SJCRH30 (cell line): ENCODE measurements around the gene RNF181. TPM values are rescaled to one million over a fixed set of nuclear protein-coding genes. Genes with fewer than 3 reads are reported as not detected.
"Not testable (repeated sequence)": the region's sequence is repeated elsewhere in the genome, so short reads cannot be mapped to it uniquely, and the experiment has no call there.

Source experiments
- DNase-seq, 2 experiments: peaks; one replicate each; pipeline ENCODE4 v3.0.0-alpha.2; 2015 to 2020
- H3K27ac ChIP-seq: fragments of 250-450 bp; sonication (Bioruptor Pico); 2 replicates; pipeline ENCODE4 v1.5.1; 2020; ENCODE audit warnings: mild to moderate bottlenecking, moderate library complexity
- H3K27me3 ChIP-seq: fragments of 250-450 bp; sonication (Bioruptor Pico); 2 replicates; pipeline ENCODE4 v1.5.1; 2020; ENCODE audit warnings: mild to moderate bottlenecking, moderate library complexity
- H3K36me3 ChIP-seq: fragments of 250-450 bp; sonication (Bioruptor Pico); 2 replicates; pipeline ENCODE4 v1.5.1; 2020; ENCODE audit warnings: mild to moderate bottlenecking, moderate library complexity
- H3K4me1 ChIP-seq: fragments of 250-450 bp; sonication (Bioruptor Pico); 2 replicates; pipeline ENCODE4 v1.5.1; 2020; ENCODE audit warnings: mild to moderate bottlenecking, moderate library complexity
- H3K4me3 ChIP-seq: fragments of 250-450 bp; sonication (Bioruptor Pico); 2 replicates; pipeline ENCODE4 v1.5.1; 2020; ENCODE audit warnings: mild to moderate bottlenecking, moderate library complexity
- H3K9me3 ChIP-seq: fragments of 250-450 bp; sonication (Bioruptor Pico); replicated peaks from 2 replicates; pipeline ENCODE4 v1.5.1; 2020; ENCODE audit warnings: mild to moderate bottlenecking, moderate library complexity
- total RNA-seq: library from RNA; depleted of rRNA; stranded (reverse); fragments of >200 nt; shearing (Covaris generic); gene quantifications from 2 replicates; pipeline ENCODE4 v1.2.3, GENCODE V29; 2014

RNF181 gene
- total RNA-seq, 1 experiment from 2014 or later = 91.1 TPM

- H3K27me3 ChIP-seq, H3K4me1 ChIP-seq, H3K27ac ChIP-seq, H3K9me3 ChIP-seq, DNase-seq: not testable (repeated sequence)
- Histone ChIP-seq H3K36me3 (peaks cover 12% of the 10 kb centered on the region; the same call in 1 of the 2 replicates), H3K4me3 (peak overlapping the region; percentile 73)
Measured at GRCh38 chr2:85560403-85560726, 35.2 kb upstream of the RNF181 start.

DNA sequence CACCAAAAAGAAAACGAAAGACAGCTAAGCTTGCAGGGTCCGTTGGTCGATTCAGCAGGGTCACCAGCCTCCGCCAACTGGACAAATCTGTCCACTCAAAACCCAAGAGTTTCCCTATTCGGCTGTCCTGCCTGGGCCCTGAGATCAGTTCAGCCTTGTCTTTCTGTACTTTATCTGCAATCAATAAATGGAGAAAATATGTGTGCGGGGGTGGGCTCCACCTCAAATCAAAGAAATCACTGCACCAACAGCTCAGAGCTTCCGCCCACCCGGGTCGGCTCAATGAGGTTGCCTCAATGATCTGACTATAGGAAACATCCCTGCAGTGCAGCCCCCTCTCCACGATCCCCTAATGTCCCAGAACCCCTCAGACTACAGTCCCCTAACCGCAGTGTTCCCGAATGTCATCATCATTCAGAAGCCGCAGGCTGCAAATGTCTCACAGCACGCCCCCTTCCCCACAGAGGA lies 34.7 kb upstream of the RNF181 start:
- Histone ChIP-seq H3K9me3 (no peaks in the 10 kb centered on the region), H3K27ac (peak overlapping the region; percentile 65; the same call in 1 of the 2 replicates), H3K27me3 (no peaks in the 10 kb centered on the region), H3K36me3 (peaks cover 12% of the 10 kb centered on the region; the same call in 1 of the 2 replicates), H3K4me1 (no peaks in the 10 kb centered on the region), H3K4me3 (peak overlapping the region; percentile 73)
- no peak for DNase-seq

DNA sequence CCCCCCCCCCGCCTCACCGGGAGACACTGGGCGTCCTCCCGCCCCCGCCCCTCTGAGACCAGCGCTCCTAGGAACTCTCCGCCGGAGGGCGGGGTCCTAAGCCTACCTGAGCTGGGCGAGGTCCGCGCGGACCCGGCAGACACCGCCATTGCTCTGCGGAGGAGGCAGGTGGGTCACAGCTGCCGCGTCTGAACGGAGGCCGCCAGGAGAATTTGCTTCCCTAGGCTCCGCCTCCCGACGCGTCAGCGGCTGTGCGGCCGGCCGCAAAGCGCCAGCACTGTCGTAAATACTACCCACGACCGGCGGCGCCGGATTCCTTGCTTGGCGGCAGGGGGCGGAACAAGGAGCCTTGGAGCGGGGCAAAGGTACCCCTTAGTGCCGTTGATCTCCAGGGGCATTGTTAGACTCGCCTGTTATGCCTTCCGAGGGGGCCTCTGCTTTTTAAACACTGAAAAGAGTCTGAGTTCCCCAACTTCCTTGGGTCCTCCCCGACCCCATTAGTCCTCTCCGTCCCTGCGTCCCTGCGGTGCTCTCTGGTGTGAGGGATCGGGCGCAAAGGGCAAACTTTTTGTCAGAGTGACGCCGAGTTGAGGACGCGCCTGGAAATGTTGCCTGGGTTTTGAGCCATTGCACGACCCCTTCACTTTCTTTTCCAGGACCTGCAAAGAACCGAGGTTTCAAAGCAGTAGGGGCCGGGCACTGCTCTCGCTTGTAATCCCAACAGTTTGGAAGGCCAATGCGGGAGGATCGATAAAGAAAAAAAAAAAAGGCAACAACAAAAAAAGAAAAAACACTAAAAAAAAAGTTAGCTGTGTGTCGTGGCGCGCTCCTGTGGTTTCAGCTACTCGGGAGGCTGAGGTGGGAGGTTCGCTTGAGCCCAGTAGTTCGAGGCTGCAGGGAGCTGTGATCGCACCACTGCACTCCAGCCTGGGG lies 34.0 kb upstream of the RNF181 start, which contains the start of gene GGCX:
GGCX (minus strand) TSS at position 214 of the 933 bp plus-strand sequence; CDS start at position 149, 65 bp downstream.
- H3K9me3 ChIP-seq = no peaks in the 10 kb centered on the region
- no peaks in the 10 kb centered on the region for H3K4me1 ChIP-seq
- H3K4me3 ChIP-seq = peak within 1 kb of the TSS; percentile 73
- DNase-seq = peak; percentile 97 to 98
- H3K27me3 ChIP-seq = no peaks in the 10 kb centered on the region; the same call in 1 of the 2 replicates
- peaks cover 12% of the 10 kb centered on the region; the same call in 1 of the 2 replicates for H3K36me3 ChIP-seq
- peak within 1 kb of the TSS; percentile 65 for H3K27ac ChIP-seq

DNA sequence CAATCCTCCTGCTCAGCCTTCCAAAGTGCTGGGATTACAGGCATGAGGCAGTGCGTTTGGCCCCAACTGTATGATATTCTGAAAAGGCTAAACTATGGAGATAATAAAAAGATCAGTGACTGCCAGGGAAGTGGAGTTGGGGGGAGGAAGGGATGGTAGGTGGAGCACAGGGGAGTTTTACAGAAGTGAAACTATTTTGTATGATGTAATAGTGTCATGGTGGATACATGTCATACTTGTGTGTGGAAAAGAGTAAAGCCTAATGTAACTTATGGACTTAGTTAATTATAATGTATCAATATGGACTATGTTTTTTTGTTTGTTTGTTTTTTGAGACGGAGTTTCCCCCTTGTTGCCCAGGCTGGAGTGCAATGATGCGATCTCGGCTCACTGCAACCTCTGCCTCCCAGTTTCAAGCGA lies 31.4 kb upstream of the RNF181 start:
- no peak for DNase-seq
- no peaks in the 10 kb centered on the region for H3K4me1 ChIP-seq
- peaks cover 3% of the 10 kb centered on the region; the same call in 1 of the 2 replicates for H3K27me3 ChIP-seq
- no peaks in the 10 kb centered on the region for H3K36me3 ChIP-seq
- H3K27ac ChIP-seq = no peak overlapping the region
- H3K9me3 ChIP-seq = no peaks in the 10 kb centered on the region
- H3K4me3 ChIP-seq = no peak overlapping the region

DNA sequence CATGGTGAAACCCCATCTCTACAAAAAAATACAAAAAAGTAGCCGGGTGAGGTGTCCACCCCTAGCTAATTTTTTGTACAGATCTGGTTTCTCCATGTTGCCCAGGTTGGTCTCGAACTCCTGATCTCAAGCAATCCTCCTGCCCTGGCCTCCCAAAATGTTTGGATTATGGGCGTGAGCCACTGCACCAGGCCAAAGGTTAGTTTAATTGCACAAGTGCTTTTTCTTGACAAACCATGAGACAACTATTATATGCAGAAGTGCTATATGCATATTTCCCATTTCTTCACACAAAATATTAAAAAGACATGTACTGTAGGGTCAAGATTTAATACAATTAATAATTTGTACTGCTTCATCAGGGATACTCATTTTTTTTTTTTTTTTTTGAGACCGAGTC lies 29.3 kb upstream of the RNF181 start:
- Histone ChIP-seq H3K4me3 (no peak overlapping the region), H3K36me3 (no peaks in the 10 kb centered on the region), H3K9me3 (no peaks in the 10 kb centered on the region), H3K27me3 (peaks cover 11% of the 10 kb centered on the region), H3K4me1 (no peaks in the 10 kb centered on the region), H3K27ac (no peak overlapping the region)
- DNase-seq = no peak

DNA sequence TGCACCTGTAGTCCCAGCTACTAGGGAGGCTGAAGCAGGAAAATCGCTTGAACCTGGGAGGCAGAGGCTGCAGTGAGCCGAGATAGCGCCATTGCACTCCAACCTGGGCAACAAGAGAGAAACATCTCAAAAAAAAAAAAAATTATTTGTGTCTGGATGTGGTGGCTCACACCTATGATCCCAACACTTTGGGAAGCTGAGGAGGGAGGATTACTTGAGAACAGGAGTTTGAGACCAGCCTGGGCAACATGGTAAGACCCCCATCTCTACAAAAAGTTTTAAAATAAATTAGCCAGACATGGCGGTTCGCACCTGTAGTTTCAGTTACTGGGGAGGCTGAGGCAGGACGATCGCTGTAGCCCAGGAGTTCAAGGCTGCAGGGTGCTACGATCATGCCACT lies 19.8 kb upstream of the RNF181 start:
- Histone ChIP-seq H3K36me3 (no peaks in the 10 kb centered on the region), H3K9me3 (no peaks in the 10 kb centered on the region), H3K27me3 (peaks cover 6% of the 10 kb centered on the region), H3K27ac (no peak overlapping the region), H3K4me1 (peaks cover 19% of the 10 kb centered on the region), H3K4me3 (no peak overlapping the region)
- no peak for DNase-seq

DNA sequence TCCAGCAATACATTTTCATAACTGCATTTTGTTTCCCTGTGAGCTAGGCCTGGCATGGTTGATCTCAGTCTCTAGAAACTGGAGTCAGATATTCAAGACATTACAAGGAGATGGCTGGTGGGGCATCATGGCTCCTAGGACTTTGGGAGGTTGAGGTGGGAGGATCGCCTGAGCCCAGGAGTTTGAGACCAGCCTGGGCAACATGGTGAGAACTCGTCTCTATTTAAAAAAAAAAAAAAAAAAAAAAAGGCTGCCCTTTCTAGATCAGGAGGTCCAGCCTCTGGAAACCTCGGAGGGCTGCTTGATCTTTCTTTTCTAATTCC lies 18.5 kb upstream of the RNF181 start:
- Histone ChIP-seq H3K9me3 (no peaks in the 10 kb centered on the region), H3K27ac (peak overlapping the region; percentile 85), H3K4me1 (peaks cover 19% of the 10 kb centered on the region), H3K27me3 (no peaks in the 10 kb centered on the region; the same call in 1 of the 2 replicates), H3K36me3 (no peaks in the 10 kb centered on the region), H3K4me3 (peak overlapping the region; percentile 52)
- no peak for DNase-seq

GRCh38 chr2:85577386-85578242 lies 17.9 kb upstream of the RNF181 start, which contains the start of gene VAMP8:
TSS of gene VAMP8 (plus strand) at chr2:85577586. CDS start at chr2:85577647, 61 bp downstream.
- H3K36me3 ChIP-seq = no peaks in the 10 kb centered on the region
- peaks cover 19% of the 10 kb centered on the region for H3K4me1 ChIP-seq
- H3K9me3 ChIP-seq = no peaks in the 10 kb centered on the region
- H3K27me3 ChIP-seq = no peaks in the 10 kb centered on the region; the same call in 1 of the 2 replicates
- DNase-seq = peak; percentile 89 to 93
- H3K27ac ChIP-seq = peak within 1 kb of the TSS; percentile 85
- peak within 1 kb of the TSS; percentile 52 for H3K4me3 ChIP-seq

DNA sequence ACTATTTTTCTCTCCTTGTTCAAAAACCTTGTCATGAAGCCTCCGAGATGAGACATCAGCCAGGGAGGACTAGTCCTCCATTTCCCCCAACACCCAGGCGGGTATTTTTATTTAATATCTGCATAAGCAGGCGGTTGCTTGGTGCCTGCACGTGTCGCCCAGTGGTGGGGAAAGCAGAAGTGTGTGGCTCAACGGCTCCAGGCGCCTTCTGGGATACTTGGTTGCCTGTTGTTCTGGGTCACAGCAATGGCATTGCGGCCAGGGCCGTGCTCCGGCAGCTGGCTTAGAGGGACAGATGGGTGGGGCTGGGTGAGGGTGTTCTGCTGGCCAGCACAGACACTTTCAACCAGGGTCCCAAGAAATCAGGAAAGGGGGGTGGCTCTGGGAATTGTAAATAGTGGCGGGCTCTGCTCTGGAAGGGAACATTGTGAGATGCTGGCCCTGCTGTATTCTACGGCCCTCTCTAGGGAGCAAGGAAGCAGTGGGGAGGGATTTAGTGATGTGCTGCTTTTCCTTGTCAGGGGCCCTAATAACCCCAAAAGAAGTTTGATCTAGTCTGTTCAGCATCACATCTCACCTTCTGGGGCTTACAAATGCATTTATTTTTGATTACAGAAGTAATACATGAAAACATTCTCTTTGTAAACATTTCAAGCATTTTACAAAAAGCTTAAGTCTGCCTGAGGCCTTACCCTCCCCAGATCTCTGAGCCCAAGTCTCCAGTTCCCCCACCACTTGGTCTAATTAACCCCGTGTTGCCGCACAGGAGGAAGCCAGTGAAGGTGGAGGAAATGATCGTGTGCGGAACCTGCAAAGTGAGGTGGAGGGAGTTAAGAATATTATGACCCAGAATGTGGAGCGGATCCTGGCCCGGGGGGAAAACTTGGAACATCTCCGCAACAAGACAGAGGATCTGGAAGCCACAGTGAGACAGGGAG lies 17.0 kb upstream of the RNF181 start:
- Histone ChIP-seq H3K4me3 (peak overlapping the region; percentile 52), H3K9me3 (no peaks in the 10 kb centered on the region), H3K27me3 (no peaks in the 10 kb centered on the region), H3K4me1 (peaks cover 19% of the 10 kb centered on the region), H3K36me3 (no peaks in the 10 kb centered on the region), H3K27ac (peak overlapping the region; percentile 85)
- peak; percentile 74 to 78 for DNase-seq

DNA sequence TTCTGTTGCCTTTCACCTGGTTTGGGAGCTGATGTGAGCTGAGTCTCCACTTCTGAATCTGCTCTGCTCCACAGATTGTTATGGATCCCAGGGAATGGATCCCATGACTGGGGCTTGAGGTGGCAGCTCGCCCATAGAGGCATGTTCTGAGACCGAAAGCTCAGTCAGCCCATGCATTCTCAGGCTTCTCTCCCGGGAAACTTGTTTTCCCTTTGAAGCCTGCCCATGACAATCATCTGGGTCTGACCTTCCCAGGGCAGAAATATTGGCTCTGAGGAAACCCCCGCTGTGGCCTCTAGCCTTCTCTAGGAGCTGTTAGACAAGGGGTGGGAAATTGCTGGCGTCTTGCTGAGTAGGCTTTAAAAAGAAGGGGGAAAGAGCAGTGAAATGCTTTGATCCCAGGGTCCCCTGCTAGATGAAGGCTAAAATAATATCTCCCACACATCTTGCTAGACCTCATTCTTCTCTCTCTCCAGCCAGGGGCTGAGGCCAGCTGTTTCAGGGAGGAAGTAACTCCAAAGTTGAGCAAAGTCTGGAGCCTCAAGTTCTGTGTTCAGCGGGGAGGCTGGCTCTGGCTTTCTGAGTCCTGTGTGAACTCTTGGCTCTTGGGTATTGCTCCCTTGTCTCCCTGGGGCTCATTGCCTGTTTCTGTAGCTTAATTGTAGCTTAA lies 16.1 kb upstream of the RNF181 start:
- no peak for DNase-seq
- peaks cover 19% of the 10 kb centered on the region for H3K4me1 ChIP-seq
- no peaks in the 10 kb centered on the region for H3K36me3 ChIP-seq
- no peaks in the 10 kb centered on the region for H3K27me3 ChIP-seq
- no peaks in the 10 kb centered on the region for H3K9me3 ChIP-seq
- peak overlapping the region; percentile 85; the same call in 1 of the 2 replicates for H3K27ac ChIP-seq
- H3K4me3 ChIP-seq = no peak overlapping the region

GRCh38 chr2:85580206-85580605 lies 15.3 kb upstream of the RNF181 start:
- Histone ChIP-seq H3K36me3 (no peaks in the 10 kb centered on the region), H3K9me3 (no peaks in the 10 kb centered on the region), H3K4me1 (peaks cover 27% of the 10 kb centered on the region), H3K4me3 (no peak overlapping the region), H3K27me3 (no peaks in the 10 kb centered on the region), H3K27ac (no peak overlapping the region)
- no peak for DNase-seq

- no peaks in the 10 kb centered on the region for H3K27me3 ChIP-seq
- H3K9me3 ChIP-seq = no peaks in the 10 kb centered on the region
- no peak overlapping the region for H3K27ac ChIP-seq
- DNase-seq = no peak
- no peaks in the 10 kb centered on the region for H3K36me3 ChIP-seq
- no peak overlapping the region for H3K4me3 ChIP-seq
- H3K4me1 ChIP-seq = peaks cover 31% of the 10 kb centered on the region
Measured at GRCh38 chr2:85582492-85582891, 13.1 kb upstream of the RNF181 start.

- no peak for DNase-seq
- H3K27ac ChIP-seq = no peak overlapping the region
Measured at GRCh38 chr2:85583667-85584353, 11.7 kb upstream of the RNF181 start.

More at GRCh38 chr2:85583667-85584353, 11.7 kb upstream of the RNF181 start:
- H3K27me3 ChIP-seq = no peaks in the 10 kb centered on the region
- peaks cover 35% of the 10 kb centered on the region for H3K4me1 ChIP-seq
- H3K4me3 ChIP-seq = no peak overlapping the region
- H3K9me3 ChIP-seq = no peaks in the 10 kb centered on the region
- H3K36me3 ChIP-seq = no peaks in the 10 kb centered on the region
